OCI-LY7 (cell line): ENCODE measurements around the gene ACAD8. TPM values are rescaled to one million over a fixed set of nuclear protein-coding genes. Genes with fewer than 3 reads are reported as not detected.
A peak's percentile ranks its signal among the peaks of the same experiment; 100 is the strongest.
"Not testable (repeated sequence)": the region's sequence is repeated elsewhere in the genome, so short reads cannot be mapped to it uniquely, and the experiment has no call there.

Source experiments
- BruUV-seq: library from RNA; stranded (reverse); fragments of 400-500 nt; replicated peaks from 2 replicates; lab custom pipeline; 2021; lab: Mats Ljungman, UMichigan
- CTCF ChIA-PET: fragments of 300-600 bp; sonication (Branson Sonifier 250); formaldehyde crosslinking; loops from one replicate; lab custom pipeline; 2022; ENCODE audit warnings: antibody characterized with exemption; ENCODE audit not compliant: unreplicated experiment; lab: Charles Lee
- POLR2A ChIA-PET: fragments of 300-600 bp; sonication (Branson Sonifier 250); formaldehyde crosslinking; loops from one replicate; lab custom pipeline; 2022; ENCODE audit warnings: antibody characterized with exemption; lab: Charles Lee
- DNase-seq: peaks from one replicate; pipeline ENCODE4 v3.0.0-alpha.2; 2015; ENCODE audit warnings: low spot score
- H2AFZ ChIP-seq: fragments of 200-600 bp; sonication (generic), shearing (Covaris generic); 2 replicates; pipeline ENCODE4 v1.6.1; 2014; ENCODE audit warnings: mild to moderate bottlenecking, antibody characterized with exemption, low read length, moderate library complexity
- H3K27ac ChIP-seq: fragments of 200-600 bp; sonication (generic); 2 replicates; pipeline ENCODE4 v1.5.1; 2014; ENCODE audit warnings: mixed run types, low read depth, mild to moderate bottlenecking, moderate library complexity, low read length, inconsistent platforms; ENCODE audit not compliant: poor library complexity, severe bottlenecking
- H3K36me3 ChIP-seq: fragments of 200-600 bp; sonication (generic); 2 replicates; pipeline ENCODE4 v1.6.1; 2014; ENCODE audit warnings: mild to moderate bottlenecking, antibody characterized with exemption, low read length, moderate library complexity, mixed read lengths; ENCODE audit not compliant: insufficient read depth
- H3K4me1 ChIP-seq: fragments of 200-600 bp; sonication (generic); 2 replicates; pipeline ENCODE4 v1.5.1; 2014; ENCODE audit warnings: mild to moderate bottlenecking, low read length; ENCODE audit not compliant: insufficient read depth, poor library complexity, severe bottlenecking
- H3K4me2 ChIP-seq: fragments of 200-600 bp; sonication (generic); 2 replicates; pipeline ENCODE4 v1.6.1; 2014; ENCODE audit warnings: mild to moderate bottlenecking, low read length
- H3K4me3 ChIP-seq: fragments of 200-600 bp; sonication (generic); 2 replicates; pipeline ENCODE4 v1.5.1; 2014; ENCODE audit warnings: mild to moderate bottlenecking, low read depth, low read length; ENCODE audit not compliant: poor library complexity, severe bottlenecking
- H3K79me2 ChIP-seq: fragments of 200-600 bp; sonication (generic); 2 replicates; pipeline ENCODE4 v1.6.1; 2016; ENCODE audit warnings: low read depth, mild to moderate bottlenecking, low read length, moderate library complexity, mixed read lengths; ENCODE audit not compliant: insufficient read depth
- H3K9me2 ChIP-seq: fragments of 200-600 bp; sonication (generic); 2 replicates; pipeline ENCODE4 v1.6.1; 2016; ENCODE audit warnings: mild to moderate bottlenecking, low read length, mixed read lengths; ENCODE audit not compliant: insufficient read depth
- H3K9me3 ChIP-seq: fragments of 200-600 bp; sonication (generic); 2 replicates; pipeline ENCODE4 v1.6.1; 2014; ENCODE audit warnings: mild to moderate bottlenecking, mixed run types, low read length, mixed read lengths
- H4K20me1 ChIP-seq: fragments of 200-600 bp; sonication (generic); 2 replicates; pipeline ENCODE4 v1.6.1; 2014; ENCODE audit warnings: mild to moderate bottlenecking, antibody characterized with exemption, low read length, moderate library complexity, mixed read lengths; ENCODE audit not compliant: insufficient read depth
- CTCF ChIP-seq: fragments of 200-600 bp; sonication (generic); conservative IDR thresholded peaks from 2 replicates; pipeline ENCODE4 v1.5.1; 2014; ENCODE audit warnings: mild to moderate bottlenecking, antibody characterized with exemption, low read length, moderate library complexity, mixed read lengths
- EZH2phosphoT487 ChIP-seq: fragments of 200-600 bp; sonication (generic); IDR thresholded peaks from 2 replicates; pipeline ENCODE4 v1.6.1; 2018; ENCODE audit warnings: low read depth, borderline replicate concordance, mild to moderate bottlenecking, mixed run types, antibody characterized with exemption, low read length, moderate library complexity, mixed read lengths
- intact Hi-C: fragments of 100-400 bp; cut with micrococcal nuclease; formaldehyde crosslinking; loops from one replicate; pipeline ENCODE4 v1.10.0; 2022; ENCODE audit not compliant: unreplicated experiment
- total RNA-seq, 2 experiments: library from RNA; depleted of rRNA in 1 of 2; stranded (reverse); fragments of >200 nt in 1 of 2; shearing (Covaris generic) in 1 of 2; gene quantifications; 2 replicates each; pipeline ENCODE4 v1.2.3, GENCODE V29; 2014 to 2022

The ACAD8 gene
- total RNA-seq, 2 experiments from 2014 or later: 24.7 to 29.7 TPM

DNA sequence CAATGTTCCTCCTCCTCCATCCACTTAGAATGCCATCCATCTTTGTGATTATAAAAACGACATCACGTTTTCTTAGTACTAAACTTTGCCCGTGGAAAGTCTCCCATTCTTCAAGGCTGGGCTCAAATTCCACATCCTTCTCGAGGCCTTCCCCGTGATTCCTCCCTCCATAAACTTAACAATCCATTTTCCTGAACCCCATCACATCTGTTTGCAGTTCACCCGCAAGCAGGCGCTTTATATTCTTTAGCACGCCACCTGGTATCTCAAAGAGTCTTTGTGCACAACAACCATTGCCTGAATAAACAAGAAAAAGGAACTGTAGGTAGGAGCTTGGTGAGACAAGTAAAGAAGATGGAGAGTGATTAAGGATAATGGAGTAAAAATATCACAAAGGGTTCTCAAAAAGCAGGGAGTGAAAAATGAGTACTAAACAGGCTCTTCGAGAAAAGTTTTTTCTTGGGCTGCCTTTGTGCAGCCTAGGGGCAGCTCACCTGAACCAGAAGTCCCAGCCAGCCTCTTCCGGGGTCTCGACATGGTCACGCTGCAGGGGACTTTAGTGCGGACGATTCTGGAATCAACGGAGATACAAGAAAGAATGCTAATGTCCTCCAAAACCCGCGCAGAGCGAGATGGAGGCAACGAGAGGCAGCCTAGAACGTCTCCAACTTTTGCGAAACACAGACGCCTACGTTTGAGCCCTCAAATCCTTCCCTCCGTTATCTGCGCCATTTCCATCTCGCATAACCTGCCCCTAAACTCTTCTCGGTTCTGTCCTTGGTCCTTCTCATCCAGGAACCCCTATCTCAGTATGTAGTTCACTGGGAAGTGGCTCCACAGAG lies 801 bp upstream of the ACAD8 start:
- BruUV-seq: TSS peak; percentile 77
- peak overlapping the region; percentile 87 for H2AFZ ChIP-seq
- TF ChIP-seq CTCF (no peak), EZH2phosphoT487 (no peak)
- no peaks in the 10 kb centered on the region for H3K9me3 ChIP-seq
- peaks cover 12% of the 10 kb centered on the region; the same call in 1 of the 2 replicates for H3K79me2 ChIP-seq
- H3K9me2 ChIP-seq: no peaks in the 10 kb centered on the region
- H3K4me2 ChIP-seq: peak overlapping the region; percentile 83
- peaks cover 37% of the 10 kb centered on the region for H3K36me3 ChIP-seq
- intact Hi-C loops: loop anchor here (1.0 kb wide), 2 partner anchors 24 to 28 kb away; partner anchors contain the start of gene VPS26B
- CTCF ChIA-PET: no interaction called here
- peak overlapping the region; percentile 82 for H3K4me3 ChIP-seq
- H3K27ac ChIP-seq: peak overlapping the region; percentile 25
- POLR2A ChIA-PET: interaction anchor here (0.9 to 2.7 kb wide), 4 partner anchors 23 to 45 kb away, joined by 3 to 9 read pairs (median 4); partner anchors contain the start of gene VPS26B
- peak; percentile 47 for DNase-seq
- H3K4me1 ChIP-seq: peaks cover 17% of the 10 kb centered on the region
- no peaks in the 10 kb centered on the region for H4K20me1 ChIP-seq

DNA sequence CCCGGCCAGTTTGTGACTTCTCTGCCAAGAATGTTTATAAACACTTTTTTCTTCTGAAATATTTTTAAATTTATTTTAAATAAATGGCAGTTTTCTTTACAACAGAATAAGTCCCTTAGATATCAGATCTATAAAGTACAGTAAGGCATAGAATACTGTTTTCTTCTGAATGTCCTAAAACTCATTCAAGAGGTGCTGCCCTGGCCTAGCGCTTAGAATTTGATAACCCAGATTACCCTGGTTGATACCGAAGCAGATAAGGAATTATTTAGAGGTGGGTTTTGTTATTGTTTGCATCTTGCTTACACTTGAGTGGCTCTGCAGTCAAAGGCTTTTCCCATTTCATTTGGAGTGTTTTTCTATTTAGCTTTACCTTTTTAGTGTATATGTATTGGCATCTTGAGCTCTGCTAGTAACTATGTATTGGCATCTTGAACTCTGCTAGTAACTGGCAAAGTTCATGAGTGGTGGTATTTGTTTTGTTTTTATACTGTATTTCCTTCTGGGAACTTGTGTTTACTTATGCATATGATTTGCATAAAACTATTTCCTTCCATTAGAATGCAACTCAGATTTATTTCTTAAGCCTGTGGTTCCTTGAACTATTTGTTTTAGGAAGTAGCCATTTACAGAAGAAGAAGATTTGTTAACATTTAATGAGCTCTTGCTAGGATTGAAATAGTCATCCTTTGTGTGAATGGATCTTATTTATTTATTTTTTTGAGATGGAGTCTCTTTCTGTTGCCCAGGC lies 1.2 kb downstream of the ACAD8 start:
- Histone ChIP-seq H4K20me1 (no peaks in the 10 kb centered on the region), H3K4me1 (peaks cover 20% of the 10 kb centered on the region), H3K79me2 (peaks cover 12% of the 10 kb centered on the region; the same call in 1 of the 2 replicates), H3K9me2 (no peaks in the 10 kb centered on the region), H3K4me3 (peak overlapping the region; percentile 82), H3K9me3 (no peaks in the 10 kb centered on the region), H3K4me2 (peak overlapping the region; percentile 91), H3K36me3 (peaks cover 27% of the 10 kb centered on the region), H3K27ac (no peak overlapping the region), H2AFZ (no peak overlapping the region)
- intact Hi-C loops: no loop called here
- ChIA-PET CTCF (no interaction called here), POLR2A (interaction anchor here (1.0 to 1.4 kb wide), 3 partner anchors 12 to 31 kb away, joined by 4 to 6 read pairs (median 6); partner anchors contain the start of genes NCAPD3 and VPS26B)
- no TSS peak for BruUV-seq
- DNase-seq: no peak
- no peak for TF ChIP-seq EZH2phosphoT487
- no peak for TF ChIP-seq CTCF

DNA sequence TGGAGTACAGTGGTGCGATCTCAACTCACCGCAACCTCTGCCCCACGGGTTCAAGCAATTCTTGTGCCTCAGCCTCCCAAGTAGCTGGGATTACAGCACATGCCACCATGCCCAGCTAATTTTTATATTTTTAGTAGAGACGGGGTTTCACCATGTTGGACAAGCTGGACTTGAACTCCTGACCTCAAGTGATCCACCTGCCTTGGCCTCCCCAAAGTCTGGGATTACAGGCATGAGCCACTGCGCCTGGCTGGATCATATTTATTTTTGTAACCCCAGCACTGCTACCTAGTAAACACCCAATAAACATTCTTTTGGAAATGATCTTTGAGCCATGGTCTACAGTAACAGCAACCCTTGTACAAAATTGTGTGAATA lies 1.8 kb downstream of the ACAD8 start:
- DNase-seq, H3K27ac ChIP-seq, H3K9me3 ChIP-seq, CTCF ChIA-PET, intact Hi-C loops, BruUV-seq, H4K20me1 ChIP-seq, H3K9me2 ChIP-seq, H2AFZ ChIP-seq, H3K4me3 ChIP-seq, H3K4me2 ChIP-seq: not testable (repeated sequence)
- H3K36me3 ChIP-seq: peaks cover 27% of the 10 kb centered on the region; the same call in 1 of the 2 replicates
- H3K79me2 ChIP-seq: peaks cover 12% of the 10 kb centered on the region; the same call in 1 of the 2 replicates
- POLR2A ChIA-PET: interaction anchor here (1.0 kb wide), 1 partner anchor 11 kb away, joined by 4 read pairs; no protein-coding TSS in a partner anchor
- H3K4me1 ChIP-seq: peaks cover 25% of the 10 kb centered on the region
